RWPE2 (cell line): ENCODE data around the gene CCDC6.
A peak's percentile ranks its signal among the peaks of the same experiment; 100 is the strongest.

ENCODE experiments used
- ATAC-seq: fragments of 200-7000 bp; cut with Tn5 transposase; 3 replicates; pipeline ENCODE4 v1.9.1; 2021; ENCODE audit warnings: low read depth
- DNase-seq: peaks from one replicate; pipeline ENCODE4 v3.0.0-alpha.2; 2020; ENCODE audit warnings: low spot score
- H3K27ac ChIP-seq: fragments of 450-650 bp; 2 replicates; pipeline ENCODE4 v1.5.1; 2017; ENCODE audit warnings: mild to moderate bottlenecking; ENCODE audit not compliant: poor library complexity, severe bottlenecking
- H3K27me3 ChIP-seq: fragments of 250-450 bp; sonication (Bioruptor Pico); 2 replicates; pipeline ENCODE4 v1.5.1; 2021; ENCODE audit warnings: mild to moderate bottlenecking, moderate library complexity; ENCODE audit not compliant: insufficient read depth, poor library complexity, severe bottlenecking
- H3K36me3 ChIP-seq: fragments of 250-450 bp; sonication (Bioruptor Pico); 2 replicates; pipeline ENCODE4 v1.5.1; 2020; ENCODE audit warnings: low read depth, mild to moderate bottlenecking, moderate library complexity
- H3K4me1 ChIP-seq: fragments of 250-450 bp; sonication (Bioruptor Pico); 2 replicates; pipeline ENCODE4 v1.5.1; 2021; ENCODE audit warnings: mild to moderate bottlenecking, moderate library complexity; ENCODE audit not compliant: insufficient read depth, poor library complexity, severe bottlenecking
- H3K4me3 ChIP-seq: fragments of 250-450 bp; sonication (Bioruptor Pico); 2 replicates; pipeline ENCODE4 v1.5.1; 2021; ENCODE audit warnings: mild to moderate bottlenecking, moderate library complexity; ENCODE audit not compliant: severe bottlenecking
- H3K9me3 ChIP-seq: fragments of 250-450 bp; sonication (Bioruptor Pico); 2 replicates; pipeline ENCODE4 v1.5.1; 2021; ENCODE audit warnings: mild to moderate bottlenecking, moderate library complexity; ENCODE audit not compliant: severe bottlenecking
- CTCF ChIP-seq: fragments of 450-650 bp; IDR thresholded peaks from one replicate; pipeline ENCODE4 v1.5.1; 2017; ENCODE audit warnings: mild to moderate bottlenecking, moderate library complexity; ENCODE audit not compliant: poor library complexity, severe bottlenecking

Gene CCDC6

GRCh38 chr10:59830601-59831259, 75.6 kb downstream of the CCDC6 start:
- H3K4me1 ChIP-seq = no peaks in the 10 kb centered on the region
- TF ChIP-seq CTCF = peak; percentile 74
- H3K27ac ChIP-seq = no peak overlapping the region
- H3K4me3 ChIP-seq = no peak overlapping the region
- ATAC-seq = peak; percentile 66
- DNase-seq = no peak
- H3K36me3 ChIP-seq = peaks cover 33% of the 10 kb centered on the region
- no peaks in the 10 kb centered on the region for H3K9me3 ChIP-seq
- H3K27me3 ChIP-seq = no peaks in the 10 kb centered on the region

GRCh38 chr10:59829601-59830000, 76.8 kb downstream of the CCDC6 start:
- Histone ChIP-seq H3K4me3 (no peak overlapping the region), H3K36me3 (peaks cover 33% of the 10 kb centered on the region), H3K4me1 (no peaks in the 10 kb centered on the region), H3K27ac (no peak overlapping the region), H3K9me3 (no peaks in the 10 kb centered on the region), H3K27me3 (no peaks in the 10 kb centered on the region)
- TF ChIP-seq CTCF = no peak
- ATAC-seq (no peak), DNase-seq (no peak)

DNA sequence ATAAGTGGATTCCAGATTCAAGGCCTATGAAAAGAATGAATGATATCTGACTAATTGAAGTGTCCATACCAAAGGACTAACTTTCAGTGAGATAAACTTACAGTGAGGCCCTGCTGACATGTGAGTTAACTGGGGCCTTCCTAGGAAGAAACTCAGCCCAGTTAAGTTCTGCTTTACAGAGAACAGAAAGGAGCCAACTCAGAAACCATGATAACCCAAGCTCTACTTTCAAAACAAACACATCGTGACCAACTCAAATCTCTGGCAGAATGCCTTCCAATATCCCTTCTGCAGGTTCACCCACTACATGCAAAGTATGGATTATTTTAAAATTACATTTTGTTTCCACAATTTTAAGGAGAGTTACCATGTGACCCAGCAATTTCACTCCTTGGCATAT, 77.3 kb downstream of the CCDC6 start:
- Histone ChIP-seq H3K4me1 (no peaks in the 10 kb centered on the region), H3K9me3 (no peaks in the 10 kb centered on the region), H3K27ac (no peak overlapping the region), H3K27me3 (no peaks in the 10 kb centered on the region), H3K36me3 (peaks cover 33% of the 10 kb centered on the region), H3K4me3 (no peak overlapping the region)
- ATAC-seq (no peak), DNase-seq (no peak)
- no peak for TF ChIP-seq CTCF

- no peaks in the 10 kb centered on the region for H3K4me1 ChIP-seq
- no peak for TF ChIP-seq CTCF
These were observed 80.4 kb downstream of the CCDC6 start for GRCh38 chr10:59825932-59826331.

GRCh38 chr10:59823751-59824150, 82.6 kb downstream of the CCDC6 start:
- TF ChIP-seq CTCF = no peak
- Histone ChIP-seq H3K4me1 (no peaks in the 10 kb centered on the region), H3K27me3 (no peaks in the 10 kb centered on the region), H3K36me3 (peaks cover 7% of the 10 kb centered on the region; the same call in 1 of the 2 replicates), H3K4me3 (no peak overlapping the region), H3K9me3 (no peaks in the 10 kb centered on the region), H3K27ac (no peak overlapping the region)
- ATAC-seq (no peak), DNase-seq (no peak)

More at GRCh38 chr10:59825932-59826331, 80.4 kb downstream of the CCDC6 start:
- Histone ChIP-seq H3K27me3 (no peaks in the 10 kb centered on the region), H3K9me3 (no peaks in the 10 kb centered on the region), H3K4me3 (no peak overlapping the region), H3K36me3 (peaks cover 25% of the 10 kb centered on the region), H3K27ac (no peak overlapping the region)
- ATAC-seq (no peak), DNase-seq (no peak)
